ENCODE results near the gene SIGLECL1. TPM values are rescaled to one million over a fixed set of nuclear protein-coding genes. Genes with fewer than 3 reads are reported as not detected.

The SIGLECL1 gene
- not detected for total RNA-seq

DNA sequence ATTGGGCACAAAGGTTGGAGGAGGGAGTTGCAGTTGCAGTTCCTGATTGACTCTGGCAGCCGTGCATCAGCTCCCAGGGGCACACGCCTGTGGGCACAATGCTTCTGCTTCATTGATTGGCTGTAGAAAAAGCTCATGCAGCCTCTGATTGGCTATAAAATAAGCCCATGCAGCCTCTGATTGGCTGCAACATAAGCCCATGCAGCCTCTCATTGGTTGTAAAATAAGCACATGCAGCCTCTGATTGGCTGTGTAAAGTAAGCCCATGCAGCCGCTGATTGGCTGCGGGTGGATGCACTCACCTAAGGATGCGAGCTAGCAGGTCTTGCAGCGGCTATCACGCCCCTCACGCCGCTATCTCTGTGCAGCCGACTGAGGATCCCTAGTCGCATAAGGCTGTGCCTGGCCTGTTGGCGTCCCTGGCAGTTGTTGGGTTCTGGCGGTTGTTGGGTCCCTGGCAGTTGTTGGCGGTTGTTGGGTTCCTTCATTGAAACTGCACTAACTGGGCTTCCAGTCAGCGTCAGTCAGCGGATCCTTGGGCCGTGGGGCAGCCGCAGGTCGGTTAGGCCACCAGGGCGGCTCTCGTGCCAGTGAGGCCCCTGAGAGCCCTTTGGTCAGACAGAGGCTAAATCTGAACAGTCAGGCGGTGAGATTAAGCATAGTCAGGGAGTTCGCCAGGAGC lies at the start of gene SIGLECL1:
TSS of gene SIGLECL1 (plus strand) at position 295 of the 682 bp plus-strand sequence. CDS start 12,993 bp downstream, outside the sequence.
- TF ChIP-seq CTCF (IDR thresholded peaks at IDR 0.05), result no peak
- no peak for TF ChIP-seq POLR2A (IDR thresholded peaks at IDR 0.05)

GRCh38 chr19:51201712-51202111 lies 49.2 kb upstream of the SIGLECL1 start:
- TF ChIP-seq POLR2A (IDR thresholded peaks at IDR 0.05) (no peak), CTCF (IDR thresholded peaks at IDR 0.05) (no peak)
- DNase-seq, result no peak
- Histone ChIP-seq H3K27me3 (no peaks in the 10 kb centered on the region), H3K4me1 (no peaks in the 10 kb centered on the region), H3K27ac (no peak overlapping the region), H3K36me3 (no peaks in the 10 kb centered on the region), H3K9me3 (no peaks in the 10 kb centered on the region), H3K4me3 (replicated peaks in 1 of 3) (no peak overlapping the region)
- 69 to 75% methylated on average over 5 of the region's 5 CpGs for WGBS, 2 donors
- intact Hi-C loops (cut with DNase I), result no loop called here

More for the DNA sequence above, at the start of gene SIGLECL1:
- Histone ChIP-seq H3K4me1 (no peaks in the 10 kb centered on the region), H3K27ac (no peak within 1 kb of the TSS), H3K27me3 (no peaks in the 10 kb centered on the region), H3K9me3 (no peaks in the 10 kb centered on the region), H3K4me3 (replicated peaks in 1 of 3) (no peak within 1 kb of the TSS), H3K36me3 (no peaks in the 10 kb centered on the region)
- WGBS, 2 donors, result 95 to 96% methylated on average over 11 to 18 of the region's 23 CpGs
- no peak for DNase-seq
- intact Hi-C loops (cut with DNase I), result no loop called here

DNA sequence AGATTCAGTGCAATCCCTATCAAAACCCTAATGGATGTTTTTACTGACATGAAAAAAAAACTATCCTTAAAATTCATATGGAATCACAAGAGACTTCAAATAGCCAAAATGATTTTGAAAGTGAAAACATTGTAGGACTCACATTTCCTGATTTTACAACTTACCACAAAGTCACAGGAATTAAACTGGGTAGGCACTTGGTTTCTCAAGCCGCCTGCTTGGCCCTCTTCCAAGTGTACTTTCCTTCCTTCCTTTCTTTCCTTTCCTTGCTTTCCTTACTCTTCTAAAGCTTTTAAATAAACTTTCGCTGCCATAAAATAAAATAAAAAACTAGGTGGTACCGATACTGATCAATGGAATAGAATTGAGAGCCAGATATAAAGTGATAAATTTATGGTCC lies 47.0 kb upstream of the SIGLECL1 start:
- WGBS, 2 donors, result 21 to 40% methylated on average over 3 of the region's 3 CpGs
- H3K36me3 ChIP-seq, result no peaks in the 10 kb centered on the region
- H3K4me3 ChIP-seq (replicated peaks in 1 of 3), result no peak overlapping the region
- no peaks in the 10 kb centered on the region for H3K27me3 ChIP-seq
- peak overlapping the region in 1 of 3 donors; percentile 10 for H3K27ac ChIP-seq
- peak; percentile 53 to 59 for DNase-seq
- no peak for TF ChIP-seq CTCF (IDR thresholded peaks at IDR 0.05)
- TF ChIP-seq POLR2A (IDR thresholded peaks at IDR 0.05), result no peak
- H3K4me1 ChIP-seq, result no peaks in the 10 kb centered on the region
- intact Hi-C loops (cut with DNase I), result no loop called here
- no peaks in the 10 kb centered on the region for H3K9me3 ChIP-seq

DNA sequence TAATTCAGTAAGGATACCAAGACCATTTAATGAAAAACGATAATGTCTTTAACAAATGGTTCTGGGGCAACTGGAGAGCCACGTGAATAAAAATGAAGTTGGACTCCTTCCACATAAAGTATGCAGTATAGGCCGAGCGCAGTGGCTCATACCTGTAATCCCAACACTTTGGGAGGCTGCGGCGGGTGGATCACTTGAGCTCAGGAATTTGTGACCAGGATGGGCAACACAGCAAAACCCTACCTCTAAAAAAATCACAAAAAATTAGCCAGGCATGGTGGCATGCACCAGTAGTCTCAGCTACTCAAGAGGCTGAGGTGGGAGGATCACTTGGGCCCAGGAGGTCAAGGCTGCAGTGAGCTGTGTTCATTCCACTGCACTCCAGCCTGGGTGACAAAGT lies 46.6 kb upstream of the SIGLECL1 start:
- Histone ChIP-seq H3K9me3 (no peaks in the 10 kb centered on the region), H3K4me1 (no peaks in the 10 kb centered on the region), H3K27ac (no peak overlapping the region), H3K27me3 (no peaks in the 10 kb centered on the region), H3K4me3 (replicated peaks in 1 of 3) (no peak overlapping the region), H3K36me3 (no peaks in the 10 kb centered on the region)
- no peak for TF ChIP-seq POLR2A (IDR thresholded peaks at IDR 0.05)
- TF ChIP-seq CTCF (IDR thresholded peaks at IDR 0.05), result no peak
- DNase-seq, result peak; percentile 31 to 56
- 40 to 44% methylated on average over 6 of the region's 6 CpGs for WGBS, 2 donors
- intact Hi-C loops (cut with DNase I), result no loop called here

DNA sequence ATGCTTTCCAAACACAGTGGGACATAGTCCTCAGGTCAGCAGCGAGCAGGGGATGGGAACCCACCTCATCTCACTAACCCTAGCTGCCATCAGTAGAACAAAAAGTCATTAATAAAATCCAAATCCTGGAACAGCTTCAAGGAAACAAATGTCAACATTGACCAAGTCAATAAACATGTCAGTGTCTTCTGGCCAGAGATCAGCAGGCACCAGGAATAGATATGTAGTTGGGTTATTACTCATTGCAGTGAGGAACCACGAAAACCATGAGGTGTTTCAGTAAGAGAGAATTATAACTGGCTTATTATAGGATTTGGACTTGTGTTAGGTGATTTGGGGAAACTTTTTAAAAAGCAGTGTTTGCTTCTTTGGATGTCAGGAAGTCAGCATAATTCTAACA lies 43.1 kb upstream of the SIGLECL1 start:
- no peak for TF ChIP-seq POLR2A (IDR thresholded peaks at IDR 0.05)
- TF ChIP-seq CTCF (IDR thresholded peaks at IDR 0.05), result no peak
- H3K36me3 ChIP-seq, result no peaks in the 10 kb centered on the region
- WGBS, 2 donors, result 70 to 72% methylated on average over 2 of the region's 2 CpGs
- DNase-seq, result no peak
- H3K27ac ChIP-seq, result no peak overlapping the region
- intact Hi-C loops (cut with DNase I), result no loop called here
- no peaks in the 10 kb centered on the region for H3K27me3 ChIP-seq
- no peak overlapping the region for H3K4me3 ChIP-seq (replicated peaks in 1 of 3)
- no peaks in the 10 kb centered on the region for H3K9me3 ChIP-seq
- H3K4me1 ChIP-seq, result no peaks in the 10 kb centered on the region

Measured in thyroid gland (tissue), 4 donors.